OCI-LY3 (cell line): Measurements from ENCODE around the gene RAPGEF1.

Experiments
- EZH2phosphoT487 ChIP-seq: fragments of 200-600 bp; shearing (Covaris generic); IDR thresholded peaks from 2 replicates; pipeline ENCODE4 v1.6.1; 2018; ENCODE audit warnings: antibody characterized with exemption, mixed run types, low read depth
- TF ChIP-seq, protein P1 (sequence below): fragments of 200-600, 300-600 bp; sonication (generic); IDR thresholded peaks from 2 replicates; pipeline ENCODE4 v1.5.1; 2014; ENCODE audit warnings: antibody characterized with exemption, low read length, low read depth

DNA sequence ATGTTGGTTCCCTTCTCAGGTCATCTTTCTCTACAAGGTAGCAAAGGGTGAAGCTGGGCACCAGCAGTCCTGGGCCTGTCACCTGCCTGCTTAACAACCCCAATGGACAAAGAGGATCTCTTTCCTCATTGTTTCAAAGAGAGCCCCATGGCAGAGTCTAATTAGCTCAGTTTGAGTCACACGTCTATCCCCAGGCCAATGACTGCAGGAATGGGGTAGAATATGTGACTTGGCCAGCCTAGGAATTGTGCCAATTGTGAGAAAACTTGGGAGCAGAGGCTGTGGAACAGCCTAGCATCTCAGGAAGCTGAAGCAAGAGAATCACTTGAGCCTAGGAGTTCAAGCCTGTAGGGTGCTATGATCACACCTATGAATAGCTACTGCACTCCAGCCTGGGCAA, 3.6 kb upstream of the RAPGEF1 start:
- TF ChIP-seq, protein P1, sequence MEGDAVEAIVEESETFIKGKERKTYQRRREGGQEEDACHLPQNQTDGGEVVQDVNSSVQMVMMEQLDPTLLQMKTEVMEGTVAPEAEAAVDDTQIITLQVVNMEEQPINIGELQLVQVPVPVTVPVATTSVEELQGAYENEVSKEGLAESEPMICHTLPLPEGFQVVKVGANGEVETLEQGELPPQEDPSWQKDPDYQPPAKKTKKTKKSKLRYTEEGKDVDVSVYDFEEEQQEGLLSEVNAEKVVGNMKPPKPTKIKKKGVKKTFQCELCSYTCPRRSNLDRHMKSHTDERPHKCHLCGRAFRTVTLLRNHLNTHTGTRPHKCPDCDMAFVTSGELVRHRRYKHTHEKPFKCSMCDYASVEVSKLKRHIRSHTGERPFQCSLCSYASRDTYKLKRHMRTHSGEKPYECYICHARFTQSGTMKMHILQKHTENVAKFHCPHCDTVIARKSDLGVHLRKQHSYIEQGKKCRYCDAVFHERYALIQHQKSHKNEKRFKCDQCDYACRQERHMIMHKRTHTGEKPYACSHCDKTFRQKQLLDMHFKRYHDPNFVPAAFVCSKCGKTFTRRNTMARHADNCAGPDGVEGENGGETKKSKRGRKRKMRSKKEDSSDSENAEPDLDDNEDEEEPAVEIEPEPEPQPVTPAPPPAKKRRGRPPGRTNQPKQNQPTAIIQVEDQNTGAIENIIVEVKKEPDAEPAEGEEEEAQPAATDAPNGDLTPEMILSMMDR = no peak
- TF ChIP-seq EZH2phosphoT487 = no peak
